H9 (cell line): ENCODE results near the gene SFXN5. TPM values are rescaled to one million over a fixed set of nuclear protein-coding genes. Genes with fewer than 3 reads are reported as not detected.

Experiments used
- DNase-seq: peaks from one replicate; pipeline ENCODE4 v3.0.0-alpha.2; 2017
- H2AFZ ChIP-seq: one replicate; pipeline ENCODE4 v1.6.1; 2013; ENCODE audit warnings: mild to moderate bottlenecking, low read length, control low read depth, moderate library complexity
- H2AK5ac ChIP-seq: 2 replicates; pipeline ENCODE4 v1.6.1; 2013; ENCODE audit warnings: low read length, control low read depth, mixed read lengths; ENCODE audit not compliant: insufficient read length
- H2BK120ac ChIP-seq: one replicate; pipeline ENCODE4 v1.6.1; 2013; ENCODE audit warnings: low read depth, mild to moderate bottlenecking, low read length, control low read depth, inconsistent platforms; ENCODE audit not compliant: poor library complexity, severe bottlenecking
- H2BK12ac ChIP-seq: 2 replicates; pipeline ENCODE4 v1.6.1; 2013; ENCODE audit warnings: low read length, control low read depth, mixed read lengths, low read depth; ENCODE audit not compliant: insufficient read length
- H2BK15ac ChIP-seq: 2 replicates; pipeline ENCODE4 v1.6.1; 2013; ENCODE audit warnings: low read depth, low read length, control low read depth
- H2BK20ac ChIP-seq: one replicate; pipeline ENCODE4 v1.6.1; 2013; ENCODE audit warnings: low read depth, mild to moderate bottlenecking, low read length, control low read depth, inconsistent platforms; ENCODE audit not compliant: poor library complexity, severe bottlenecking
- H2BK5ac ChIP-seq: 2 replicates; pipeline ENCODE4 v1.6.1; 2013; ENCODE audit warnings: low read length, control low read depth, mixed read lengths; ENCODE audit not compliant: insufficient read length
- H3K14ac ChIP-seq: 2 replicates; pipeline ENCODE4 v1.6.1; 2013; ENCODE audit warnings: low read length, control low read depth; ENCODE audit not compliant: insufficient read depth
- H3K18ac ChIP-seq: 2 replicates; pipeline ENCODE4 v1.6.1; 2013; ENCODE audit warnings: low read depth, mild to moderate bottlenecking, mixed read lengths, low read length, control low read depth; ENCODE audit not compliant: insufficient read length
- H3K23ac ChIP-seq: 2 replicates; pipeline ENCODE4 v1.6.1; 2013; ENCODE audit warnings: low read length, control low read depth, mixed read lengths, low read depth; ENCODE audit not compliant: insufficient read length
- H3K23me2 ChIP-seq: 2 replicates; pipeline ENCODE4 v1.6.1; 2013; ENCODE audit warnings: low read depth, mild to moderate bottlenecking, mixed read lengths, low read length, control low read depth; ENCODE audit not compliant: insufficient read length, poor library complexity, severe bottlenecking
- H3K27ac ChIP-seq: 2 replicates; pipeline ENCODE4 v1.5.1; 2013; ENCODE audit warnings: low read length, control low read depth, mixed read lengths, low read depth; ENCODE audit not compliant: insufficient read length
- H3K27me3 ChIP-seq: 2 replicates; pipeline ENCODE4 v1.6.1; 2013; ENCODE audit warnings: low read length, control low read depth, inconsistent platforms; ENCODE audit not compliant: insufficient read depth
- H3K4ac ChIP-seq: 2 replicates; pipeline ENCODE4 v1.6.1; 2013; ENCODE audit warnings: low read depth, mild to moderate bottlenecking, control low read depth, inconsistent platforms, low read length, moderate library complexity
- H3K4me1 ChIP-seq: 2 replicates; pipeline ENCODE4 v1.6.1; 2013; ENCODE audit warnings: low read length, control low read depth, inconsistent platforms; ENCODE audit not compliant: insufficient read depth
- H3K4me2 ChIP-seq: 2 replicates; pipeline ENCODE4 v1.6.1; 2013; ENCODE audit warnings: low read length, control low read depth, mixed read lengths; ENCODE audit not compliant: insufficient read length, insufficient read depth
- H3K56ac ChIP-seq: 2 replicates; pipeline ENCODE4 v1.6.1; 2013; ENCODE audit warnings: low read depth, mild to moderate bottlenecking, mixed read lengths, low read length, control low read depth; ENCODE audit not compliant: insufficient read length
- H3K79me1 ChIP-seq: 2 replicates; pipeline ENCODE4 v1.6.1; 2013; ENCODE audit warnings: low read depth, mild to moderate bottlenecking, moderate library complexity, low read length, control low read depth, inconsistent platforms; ENCODE audit not compliant: insufficient read depth, poor library complexity, severe bottlenecking
- H3K79me2 ChIP-seq: 2 replicates; pipeline ENCODE4 v1.6.1; 2013; ENCODE audit warnings: low read length, control low read depth, inconsistent platforms; ENCODE audit not compliant: insufficient read depth
- H3K9ac ChIP-seq: 2 replicates; pipeline ENCODE4 v1.6.1; 2013; ENCODE audit warnings: low read length, control low read depth, mixed read lengths; ENCODE audit not compliant: insufficient read length; ENCODE audit errors: extremely low read depth
- H3K9me3 ChIP-seq: one replicate; pipeline ENCODE4 v1.6.1; 2013; ENCODE audit warnings: low read depth, low read length, inconsistent platforms; ENCODE audit not compliant: control insufficient read depth
- H3T11ph ChIP-seq: one replicate; pipeline ENCODE4 v1.6.1; 2013; ENCODE audit warnings: mild to moderate bottlenecking, low read length, control low read depth, inconsistent platforms
- H4K20me1 ChIP-seq: one replicate; pipeline ENCODE4 v1.6.1; 2013; ENCODE audit not compliant: control insufficient read depth, insufficient read length, insufficient read depth
- H4K5ac ChIP-seq: 2 replicates; pipeline ENCODE4 v1.6.1; 2013; ENCODE audit warnings: low read depth, mild to moderate bottlenecking, mixed read lengths, low read length, control low read depth; ENCODE audit not compliant: insufficient read length
- H4K8ac ChIP-seq: replicated peaks from 2 replicates; pipeline ENCODE4 v1.6.1; 2013; ENCODE audit warnings: low read length, control low read depth, mixed read lengths, low read depth; ENCODE audit not compliant: insufficient read length
- H4K91ac ChIP-seq: 2 replicates; pipeline ENCODE4 v1.6.1; 2013; ENCODE audit warnings: low read depth, mild to moderate bottlenecking, moderate library complexity, mixed read lengths, low read length, control low read depth; ENCODE audit not compliant: insufficient read length
- H3K27ac Mint-ChIP-seq, 3 experiments: 2 replicates in 2 of 3; 3 replicates in 1 of 3; pipeline ENCODE4 v1.8.0; 2020 to 2021; ENCODE audit warnings: mixed read lengths in 3 of 3, mild to moderate bottlenecking in 1 of 3, moderate library complexity in 1 of 3
- H3K27me3 Mint-ChIP-seq: 2 replicates; pipeline ENCODE4 v1.8.0; 2021; ENCODE audit warnings: low read depth, mild to moderate bottlenecking, moderate library complexity, mixed read lengths
- H3K36me3 Mint-ChIP-seq, 3 experiments: 2 replicates in 2 of 3; 3 replicates in 1 of 3; pipeline ENCODE4 v1.8.0; 2020 to 2021; ENCODE audit warnings: low read depth in 3 of 3, mixed read lengths in 3 of 3; ENCODE audit not compliant: insufficient read depth in 1 of 3
- H3K4me1 Mint-ChIP-seq, 2 experiments: 2 replicates each; pipeline ENCODE4 v1.8.0; 2020; ENCODE audit warnings: mixed read lengths in 2 of 2
- H3K4me3 Mint-ChIP-seq, 2 experiments: 2 replicates in 1 of 2; 3 replicates in 1 of 2; pipeline ENCODE4 v1.8.0; 2020 to 2021; ENCODE audit warnings: mild to moderate bottlenecking in 2 of 2, mixed read lengths in 2 of 2, moderate library complexity in 1 of 2
- H3K9me3 Mint-ChIP-seq, 2 experiments: 2 replicates in 1 of 2; 3 replicates in 1 of 2; pipeline ENCODE4 v1.8.0; 2020; ENCODE audit warnings: mild to moderate bottlenecking in 2 of 2, mixed read lengths in 2 of 2, moderate library complexity in 1 of 2
- CTCF ChIP-seq: fragments of 200-600 bp; sonication (generic); conservative IDR thresholded peaks from 3 replicates; pipeline ENCODE4 v1.8.0; 2021; ENCODE audit warnings: antibody characterized with exemption, mild to moderate bottlenecking
- WGBS: extraction: QIAGEN DNeasy Blood & Tissue Kit; methylation state at CpG from one replicate; pipeline ENCODE4 v1.1.7; 2013; ENCODE audit warnings: missing lambda C conversion rate, low lambda C conversion rate, mixed read lengths; ENCODE audit not compliant: insufficient read length; ENCODE audit errors: extremely low coverage; 5-methylcytosine and 5-hydroxymethylcytosine counted together
- total RNA-seq: library from RNA; stranded (reverse); gene quantifications from 2 replicates; pipeline ENCODE4 v1.2.1, GENCODE V29; 2021

The SFXN5 gene
- total RNA-seq, 1 experiment from 2014 or later, result 30.9 TPM

GRCh38 chr2:73032702-73033097, 38.8 kb downstream of the SFXN5 start:
- Histone ChIP-seq H3K23ac (no peak overlapping the region), H4K5ac (no peak overlapping the region), H3K27me3 (no peaks in the 10 kb centered on the region), H3T11ph (no peak overlapping the region), H3K4ac (no peak overlapping the region), H2AK5ac (no peak overlapping the region), H3K4me1 (no peaks in the 10 kb centered on the region; the same call in 1 of the 2 replicates), H3K18ac (no peak overlapping the region), H3K79me2 (no peaks in the 10 kb centered on the region), H3K23me2 (no peaks in the 10 kb centered on the region), H3K4me2 (no peak overlapping the region), H2AFZ (no peak overlapping the region), H3K14ac (no peak overlapping the region), H2BK120ac (no peak overlapping the region), H3K9ac (no peak overlapping the region), H3K56ac (no peak overlapping the region), H2BK15ac (no peak overlapping the region), H4K8ac (no peak overlapping the region), H3K9me3 (no peaks in the 10 kb centered on the region), H4K20me1 (no peaks in the 10 kb centered on the region), H2BK20ac (no peak overlapping the region), H3K27ac (no peak overlapping the region), H4K91ac (no peak overlapping the region), H3K79me1 (no peaks in the 10 kb centered on the region), H2BK5ac (no peak overlapping the region), H2BK12ac (no peak overlapping the region)
- DNase-seq, result no peak
- Mint-ChIP-seq H3K9me3 (no peaks in the 10 kb centered on the region), H3K4me1 (peaks cover 14 to 21% of the 10 kb centered on the region in 2 experiments), H3K4me3 (no peak overlapping the region), H3K27ac (no peak overlapping the region), H3K36me3 (peaks cover 0 to 7% (median 0%) of the 10 kb centered on the region in 3 experiments; a peak in 2 of 7 replicates), H3K27me3 (no peaks in the 10 kb centered on the region)
- WGBS, result no CpG with 5 or more reads among the region's 5 CpGs
- TF ChIP-seq CTCF, result no peak
